ENCODE results near the gene AATK.
A peak's percentile ranks its signal among the peaks of the same experiment; 100 is the strongest.

The AATK gene

GRCh38 chr17:81143717-81144422 lies 22.2 kb downstream of the AATK start:
- DNase-seq (ENCODE audit: low read depth in 2 of 3, low spot score in 1 of 3), result no peak

DNA sequence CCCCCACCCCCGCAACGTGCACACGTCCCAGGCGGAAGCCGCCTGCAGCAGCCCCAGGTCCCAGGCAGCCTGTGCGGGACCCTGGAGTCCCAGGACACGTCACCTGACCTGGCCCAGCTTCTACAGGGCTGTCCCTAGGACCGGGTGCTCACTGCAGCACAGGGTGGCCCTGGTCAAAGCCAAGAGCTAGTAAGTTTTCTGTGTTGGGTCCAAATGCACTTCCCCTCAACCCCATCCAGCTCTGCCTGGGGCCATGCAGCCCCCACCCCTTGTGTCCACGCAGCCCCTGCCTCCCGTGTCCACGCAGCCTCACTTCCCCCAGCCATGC lies 22.9 kb downstream of the AATK start:
- DNase-seq (ENCODE audit: low read depth in 2 of 3, low spot score in 1 of 3), result no peak

GRCh38 chr17:81142301-81143199 lies 23.5 kb downstream of the AATK start:
- DNase-seq (ENCODE audit: low read depth in 2 of 3, low spot score in 1 of 3), result peak; percentile 35 to 55 (median 46)

DNA sequence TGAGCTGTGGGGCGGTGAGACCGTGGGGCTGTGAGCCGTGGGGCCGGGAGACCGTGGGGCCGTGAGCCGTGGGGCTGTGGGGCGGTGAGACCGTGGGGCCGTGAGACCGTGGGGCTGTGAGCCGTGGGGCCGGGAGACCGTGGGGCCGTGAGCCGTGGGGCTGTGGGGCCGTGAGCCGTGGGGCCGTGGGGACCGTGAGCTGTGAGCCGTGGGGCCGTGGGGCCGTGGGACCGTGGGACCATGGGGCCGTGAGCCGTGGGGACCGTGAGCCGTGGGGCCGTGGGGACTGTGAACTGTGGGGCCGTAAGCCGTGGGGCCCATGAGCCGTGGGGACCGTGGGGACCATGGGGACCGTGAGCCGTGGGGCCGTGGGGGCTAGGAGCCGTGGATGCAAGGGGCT lies 25.3 kb downstream of the AATK start:
- DNase-seq (ENCODE audit: low read depth in 2 of 3, low spot score in 1 of 3), result no peak

- DNase-seq (ENCODE audit: low read depth in 2 of 3, low spot score in 1 of 3), result no peak
Measured at GRCh38 chr17:81140018-81140417, 26.0 kb downstream of the AATK start.

GRCh38 chr17:81139428-81139827 lies 26.6 kb downstream of the AATK start:
- no peak for DNase-seq (ENCODE audit: low read depth in 2 of 3, low spot score in 1 of 3)

DNA sequence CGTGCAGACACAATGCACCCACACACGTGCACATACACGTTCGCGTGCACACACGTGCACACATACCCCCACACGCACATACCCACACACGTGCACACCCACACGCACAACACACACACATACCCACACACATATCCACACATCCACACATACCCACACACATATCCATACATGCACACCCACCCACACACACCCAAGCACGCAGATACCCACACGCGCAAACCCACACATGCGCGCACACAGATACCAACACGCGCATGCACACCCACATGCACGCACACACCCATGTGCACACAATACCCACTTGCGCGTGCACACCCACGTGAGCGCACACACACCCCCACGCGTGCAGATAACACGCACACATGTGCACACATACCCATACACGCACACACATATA lies 27.5 kb downstream of the AATK start:
- no peak for DNase-seq (ENCODE audit: low read depth in 2 of 3, low spot score in 1 of 3)

DNA sequence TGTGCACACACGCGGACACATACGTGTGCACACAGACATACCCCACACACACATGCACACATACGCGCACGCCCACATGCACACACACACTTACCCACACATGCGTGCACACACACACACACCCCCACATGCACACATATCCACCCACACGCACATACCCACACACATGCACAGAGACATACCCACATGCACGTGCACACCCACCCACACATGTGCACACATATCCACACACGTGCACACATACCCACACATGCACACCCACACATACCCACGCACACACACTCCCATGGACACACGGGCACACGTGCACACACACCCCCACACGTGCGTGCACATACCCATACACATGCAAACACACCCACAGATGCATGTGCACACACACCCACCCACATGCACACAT lies 27.9 kb downstream of the AATK start:
- no peak for DNase-seq (ENCODE audit: low read depth in 2 of 3, low spot score in 1 of 3)

DNA sequence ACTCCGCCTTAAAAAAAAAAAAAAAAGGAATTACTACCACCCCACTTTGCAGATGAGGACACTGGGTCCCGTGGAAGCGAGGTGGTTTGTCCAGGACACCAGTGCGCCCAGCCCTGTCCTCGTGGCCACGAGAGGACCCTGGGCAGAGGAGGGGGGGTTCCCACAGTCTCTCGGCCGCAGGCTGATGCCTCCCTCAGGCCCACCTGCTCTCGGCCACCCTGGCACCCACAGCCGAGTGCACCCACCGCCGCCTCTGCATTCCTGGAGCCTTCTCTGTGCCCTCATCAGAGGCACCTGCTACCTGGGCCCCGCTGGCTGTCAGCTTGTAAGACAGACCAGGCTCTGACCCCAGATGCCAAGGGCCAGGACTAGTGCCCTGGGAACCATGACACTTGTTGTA lies 28.8 kb downstream of the AATK start:
- no peak for DNase-seq (ENCODE audit: low read depth in 2 of 3, low spot score in 1 of 3)

DNA sequence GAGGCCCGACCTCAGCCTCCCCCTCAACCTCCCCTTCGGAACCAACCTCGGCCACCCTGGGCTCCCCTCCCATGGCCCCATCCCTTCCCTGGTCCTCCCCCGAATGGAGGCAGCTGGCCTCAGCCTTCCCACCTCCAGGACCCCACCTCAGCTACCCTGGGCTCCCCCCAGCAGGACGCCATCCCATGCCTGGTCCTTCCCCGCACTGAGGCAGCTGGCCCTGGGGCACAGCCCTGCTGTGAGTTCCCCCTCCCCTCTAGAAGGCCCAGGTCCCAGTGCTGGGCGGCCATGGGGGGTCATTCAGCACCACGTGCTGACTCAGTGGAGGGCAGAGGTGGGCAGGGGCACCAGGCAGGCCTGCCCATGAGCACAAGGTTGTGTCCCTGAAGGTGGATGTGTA lies 29.7 kb downstream of the AATK start:
- no peak for DNase-seq (ENCODE audit: low read depth in 2 of 3, low spot score in 1 of 3)

DNA sequence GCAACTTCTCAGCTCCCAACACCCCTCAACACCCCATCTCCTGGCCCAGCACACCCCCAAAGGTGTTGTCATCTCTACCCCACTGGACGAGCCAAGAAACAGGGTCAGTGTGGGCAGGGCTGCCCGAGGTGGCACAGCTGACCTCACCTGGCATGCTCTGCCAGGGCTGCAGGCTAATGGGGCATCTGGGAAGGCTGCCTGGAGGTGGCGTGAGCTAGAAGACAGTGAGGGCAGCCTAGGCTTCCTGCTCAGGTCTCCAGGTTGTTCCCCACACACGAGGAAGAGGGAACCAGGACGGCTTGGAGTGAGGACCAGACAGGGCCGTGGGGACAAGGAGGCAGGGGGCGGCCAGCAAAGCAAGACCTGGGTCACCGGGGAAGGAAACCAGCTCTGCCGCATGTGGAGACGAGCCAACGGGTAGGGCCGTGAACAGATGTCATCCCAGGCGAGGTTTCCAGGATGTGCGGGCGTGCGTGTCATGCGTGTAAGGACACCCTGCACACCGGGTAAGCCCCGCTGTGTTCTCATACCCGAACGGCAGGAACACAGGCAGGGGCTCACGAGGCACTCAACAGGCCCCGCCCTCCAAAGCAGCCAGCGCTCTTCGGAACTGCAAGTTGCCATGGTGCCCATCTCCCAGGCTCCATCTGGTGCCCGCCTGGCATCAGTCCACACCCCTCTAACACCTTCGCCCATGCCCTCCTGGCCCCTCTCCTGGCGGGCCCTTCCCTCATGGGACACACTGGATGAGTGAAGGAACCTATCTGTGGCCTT lies 30.3 kb downstream of the AATK start:
- DNase-seq (ENCODE audit: low read depth in 2 of 3, low spot score in 1 of 3), result no peak

DNA sequence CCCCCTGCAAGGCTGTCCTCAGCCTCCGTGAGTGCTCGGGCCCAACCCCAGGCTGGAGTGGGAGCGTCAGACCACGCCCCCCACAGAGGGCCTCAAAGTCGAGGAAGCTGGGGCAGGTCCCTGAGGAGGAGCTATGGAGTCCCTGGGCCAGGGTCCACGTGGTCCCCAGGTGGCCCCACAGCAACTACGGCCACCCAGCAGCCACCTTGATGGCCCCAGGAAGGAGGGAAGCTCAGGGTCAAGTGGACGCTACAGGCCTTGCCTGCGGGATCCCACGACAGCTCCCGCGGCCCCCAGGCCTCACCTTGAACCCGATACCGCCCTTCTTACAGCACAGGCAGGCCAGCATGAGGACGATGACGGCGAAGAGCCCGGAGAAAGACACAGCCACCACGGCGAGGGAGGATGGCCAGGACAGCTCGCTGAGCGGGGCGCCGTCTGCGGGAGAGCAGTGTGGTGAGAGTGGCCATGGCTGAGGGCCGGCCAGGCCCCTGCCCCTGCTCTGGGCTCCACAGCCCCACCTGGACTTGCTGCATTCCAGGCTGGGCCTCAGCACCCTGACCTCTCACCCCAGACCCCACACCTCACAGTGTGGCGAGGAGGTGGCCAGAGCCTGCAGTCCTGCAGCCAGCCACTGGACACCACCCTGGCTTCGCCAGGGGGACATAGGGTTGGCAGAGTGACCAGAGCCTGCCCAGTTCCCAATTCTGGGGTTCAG lies 31.8 kb downstream of the AATK start:
- no peak for DNase-seq (ENCODE audit: low read depth in 2 of 3, low spot score in 1 of 3)

DNA sequence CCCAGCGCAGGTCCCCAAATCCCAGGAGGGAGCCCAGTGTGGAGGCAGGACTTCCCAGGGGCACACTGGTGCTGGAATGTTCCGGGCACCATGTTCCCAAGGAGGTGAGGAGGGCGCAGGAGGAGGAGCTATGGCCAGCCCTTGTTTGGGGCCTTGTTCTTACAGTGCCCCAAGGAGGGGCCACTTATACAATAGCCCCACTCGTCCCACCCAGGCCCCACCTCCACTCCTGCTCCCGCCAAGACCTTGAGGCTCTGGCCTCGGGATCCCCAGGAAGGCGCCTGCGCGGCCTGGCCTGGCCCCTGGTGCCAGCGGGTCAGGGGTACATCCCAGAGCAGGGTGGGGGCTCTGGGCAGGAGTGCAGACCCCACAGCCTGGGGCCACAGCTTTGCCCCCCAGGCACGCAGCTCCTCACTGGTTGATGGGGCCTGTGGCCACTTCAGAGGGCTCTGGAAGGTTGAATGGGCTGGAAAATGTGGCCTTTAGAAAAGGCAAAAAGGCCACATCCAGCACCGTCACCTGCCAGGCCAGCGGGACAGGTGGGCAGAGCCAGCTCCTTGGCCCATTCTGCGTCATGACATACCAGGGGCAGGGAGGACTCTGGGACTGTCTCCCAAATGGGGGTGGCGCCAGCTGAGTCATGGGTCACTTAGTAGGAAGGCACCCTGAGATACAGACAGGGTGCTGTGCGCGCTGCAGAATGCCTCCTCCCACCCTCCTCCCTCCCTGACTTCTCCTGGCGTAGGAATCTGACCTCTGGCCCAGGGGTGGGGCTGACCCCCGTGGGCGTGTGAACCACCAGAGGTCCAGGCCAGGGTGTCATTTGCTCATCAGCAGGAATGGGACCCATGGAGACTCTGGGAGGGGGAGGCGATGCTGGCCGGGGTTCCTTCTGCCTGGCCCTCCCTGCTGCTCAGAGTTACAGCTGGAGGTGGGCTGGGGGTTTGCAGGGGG lies 33.0 kb downstream of the AATK start:
- DNase-seq (ENCODE audit: low read depth in 2 of 3, low spot score in 1 of 3), result no peak

GRCh38 chr17:81132197-81132540 lies 33.9 kb downstream of the AATK start:
- DNase-seq (ENCODE audit: low read depth in 2 of 3, low spot score in 1 of 3), result no peak

GRCh38 chr17:81131486-81132196 lies 34.4 kb downstream of the AATK start:
- no peak for DNase-seq (ENCODE audit: low read depth in 2 of 3, low spot score in 1 of 3)

DNA sequence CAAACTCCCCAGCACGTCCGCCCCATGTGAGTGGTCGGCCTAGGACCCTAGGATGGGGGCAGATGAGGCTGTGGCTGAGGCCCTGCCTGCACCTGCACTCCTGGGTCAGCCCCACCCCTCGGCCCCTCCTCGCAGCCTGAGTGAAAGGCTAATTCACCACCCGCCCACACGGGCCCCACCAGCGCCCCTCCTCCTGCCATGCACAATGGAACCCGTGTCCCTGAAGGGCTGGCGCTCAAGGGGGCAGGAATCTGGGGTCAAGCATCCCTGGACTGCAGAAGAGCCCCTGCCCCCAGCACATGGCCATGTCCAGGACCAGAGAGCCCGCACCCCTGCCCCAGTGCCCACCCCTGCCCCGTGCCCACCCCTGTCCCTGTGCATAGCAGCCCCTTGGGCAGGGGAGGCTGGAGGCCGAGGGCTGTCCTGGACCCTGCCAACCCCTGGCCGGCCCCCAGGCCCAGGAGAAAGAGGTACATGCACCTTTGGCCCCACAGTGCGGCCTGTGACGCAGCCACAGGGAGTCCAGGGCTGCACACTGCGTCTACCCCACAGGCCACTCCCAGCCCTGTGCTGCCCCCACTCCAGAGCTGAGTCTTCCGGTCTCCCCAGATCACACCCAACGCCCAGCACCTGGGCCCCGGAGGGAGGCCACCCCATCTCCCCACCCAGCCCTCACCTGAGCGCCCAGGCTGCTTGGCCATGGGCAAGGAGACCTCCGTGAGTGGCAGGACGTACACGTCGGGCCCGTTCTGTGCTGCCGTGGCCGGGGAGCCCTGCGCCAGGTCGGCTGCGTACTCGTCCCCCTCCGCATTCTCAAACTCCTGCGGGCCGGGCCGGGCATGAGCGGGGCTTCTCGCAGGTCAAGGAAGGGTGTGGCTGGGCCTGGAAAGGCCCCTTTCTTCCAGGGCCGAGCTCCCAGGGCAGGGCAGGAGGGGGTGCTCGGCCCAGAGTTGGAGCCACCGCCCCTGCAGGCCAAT lies 35.3 kb downstream of the AATK start:
- DNase-seq (ENCODE audit: low read depth in 2 of 3, low spot score in 1 of 3), result no peak

GRCh38 chr17:81129711-81130367 lies 36.2 kb downstream of the AATK start:
- DNase-seq (ENCODE audit: low read depth in 2 of 3, low spot score in 1 of 3), result no peak

GRCh38 chr17:81129289-81129688 lies 36.7 kb downstream of the AATK start:
- no peak for DNase-seq (ENCODE audit: low read depth in 2 of 3, low spot score in 1 of 3)

All from stimulated activated CD4-positive, alpha-beta T cell treated with anti-CD3 and anti-CD28 coated beads, Interleukin-12 subunit alpha, Interleukin-12 subunit beta, amount 100 ng/mL, for 48 hours (primary cell).